Measurements from ENCODE around the gene POLD2.

Gene POLD2

GRCh38 chr7:44079331-44080021 lies 43.9 kb downstream of the POLD2 start:
- DNase-seq: no peak

- no peak for DNase-seq
These were observed 44.8 kb downstream of the POLD2 start for GRCh38 chr7:44078521-44078920.

GRCh38 chr7:44077681-44078091 lies 45.7 kb downstream of the POLD2 start:
- DNase-seq: no peak

GRCh38 chr7:44077061-44077460 lies 46.3 kb downstream of the POLD2 start:
- DNase-seq: no peak

GRCh38 chr7:44076101-44076895 lies 47.0 kb downstream of the POLD2 start:
- DNase-seq: no peak

GRCh38 chr7:44075296-44076075 lies 47.9 kb downstream of the POLD2 start:
- DNase-seq: no peak

- DNase-seq: no peak
These were observed 49.0 kb downstream of the POLD2 start for GRCh38 chr7:44074349-44074695.

- no peak for DNase-seq
These were observed 49.5 kb downstream of the POLD2 start for GRCh38 chr7:44073664-44074348.

- DNase-seq: no peak
These were observed 50.8 kb downstream of the POLD2 start for GRCh38 chr7:44072364-44073231.

GRCh38 chr7:44071726-44072363 lies 51.5 kb downstream of the POLD2 start:
- no peak for DNase-seq

- no peak for DNase-seq
These were observed 55.3 kb downstream of the POLD2 start for GRCh38 chr7:44068054-44068453.

GRCh38 chr7:44067064-44067951 lies 56.0 kb downstream of the POLD2 start:
- DNase-seq: no peak

GRCh38 chr7:44066494-44067063 lies 56.8 kb downstream of the POLD2 start:
- no peak for DNase-seq

- no peak for DNase-seq
These were observed 57.3 kb downstream of the POLD2 start for GRCh38 chr7:44066111-44066460.

- no peak for DNase-seq
These were observed 57.8 kb downstream of the POLD2 start, which contains the start of gene PGAM2 for GRCh38 chr7:44065431-44066110. Gene PGAM2 (minus strand): TSS chr7:44065567. CDS start chr7:44065529, 38 bp downstream.

- DNase-seq: no peak
These were observed 58.4 kb downstream of the POLD2 start for GRCh38 chr7:44064791-44065430.

All from NCI-H2029 treated with DMSO at 0.1 percent for 48 hours (cell line).